ENCODE measurements around the gene RBM24.

GRCh38 chr6:17313971-17314370 is 32.8 kb downstream of the RBM24 start:
- TF ChIP-seq EZH2 (IDR thresholded peaks at IDR 0.05; ENCODE audit: borderline replicate concordance, low read depth, low read length, poor library complexity, severe bottlenecking) (no peak), CTCF (conservative IDR thresholded peaks at IDR 0.05; ENCODE audit: low read depth, low read length) (no peak)

Measured in A673 (cell line).